ENCODE data around the gene CORO6. TPM values are rescaled to one million over a fixed set of nuclear protein-coding genes. Genes with fewer than 3 reads are reported as not detected.

The CORO6 gene
- total RNA-seq, 4 donors from 2014 or later: 12.2 to 37.4 (median 13.9) TPM

GRCh38 chr17:29596811-29597210 is 25.9 kb downstream of the CORO6 start:
- WGBS, 2 donors (ENCODE audit: low coverage in 1 of 2): 75% methylated on average over 7 of the region's 9 CpGs; no CpG with 5 or more reads in 1 of the 2 donors
- intact Hi-C loops (cut with DNase I; ENCODE audit: low total_unique reads) (no loop called here), in situ Hi-C loops (cut with MboI; ENCODE audit: low pct_ligation_motif_present in 1 of 4, low pct_unique_long_range_greater_than_20kb in 1 of 4, low sequenced_read_pairs in 3 of 4) (no loop called here)
- DNase-seq: no peak
- H3K27me3 ChIP-seq: no peaks in the 10 kb centered on the region
- TF ChIP-seq POLR2A (IDR thresholded peaks at IDR 0.05) (no peak), POLR2AphosphoS5 (IDR thresholded peaks at IDR 0.05) (no peak), EP300 (IDR thresholded peaks at IDR 0.05; ENCODE audit: low read depth) (no peak)
- TF ChIP-seq, protein P1, sequence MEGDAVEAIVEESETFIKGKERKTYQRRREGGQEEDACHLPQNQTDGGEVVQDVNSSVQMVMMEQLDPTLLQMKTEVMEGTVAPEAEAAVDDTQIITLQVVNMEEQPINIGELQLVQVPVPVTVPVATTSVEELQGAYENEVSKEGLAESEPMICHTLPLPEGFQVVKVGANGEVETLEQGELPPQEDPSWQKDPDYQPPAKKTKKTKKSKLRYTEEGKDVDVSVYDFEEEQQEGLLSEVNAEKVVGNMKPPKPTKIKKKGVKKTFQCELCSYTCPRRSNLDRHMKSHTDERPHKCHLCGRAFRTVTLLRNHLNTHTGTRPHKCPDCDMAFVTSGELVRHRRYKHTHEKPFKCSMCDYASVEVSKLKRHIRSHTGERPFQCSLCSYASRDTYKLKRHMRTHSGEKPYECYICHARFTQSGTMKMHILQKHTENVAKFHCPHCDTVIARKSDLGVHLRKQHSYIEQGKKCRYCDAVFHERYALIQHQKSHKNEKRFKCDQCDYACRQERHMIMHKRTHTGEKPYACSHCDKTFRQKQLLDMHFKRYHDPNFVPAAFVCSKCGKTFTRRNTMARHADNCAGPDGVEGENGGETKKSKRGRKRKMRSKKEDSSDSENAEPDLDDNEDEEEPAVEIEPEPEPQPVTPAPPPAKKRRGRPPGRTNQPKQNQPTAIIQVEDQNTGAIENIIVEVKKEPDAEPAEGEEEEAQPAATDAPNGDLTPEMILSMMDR (IDR thresholded peaks at IDR 0.05): no peak
- H3K36me3 ChIP-seq: no peaks in the 10 kb centered on the region
- no peaks in the 10 kb centered on the region for H3K9me3 ChIP-seq
- no peak overlapping the region for H3K27ac ChIP-seq
- H3K4me3 ChIP-seq: no peak overlapping the region
- H3K4me1 ChIP-seq: peaks cover 13 to 24% (median 20%) of the 10 kb centered on the region in 4 donors

GRCh38 chr17:29595943-29596774 is 26.6 kb downstream of the CORO6 start:
- H3K36me3 ChIP-seq: no peaks in the 10 kb centered on the region
- TF ChIP-seq POLR2A (IDR thresholded peaks at IDR 0.05): no peak
- TF ChIP-seq, protein P1 (IDR thresholded peaks at IDR 0.05): no peak
- no peak for TF ChIP-seq EP300 (IDR thresholded peaks at IDR 0.05; ENCODE audit: low read depth)
- TF ChIP-seq POLR2AphosphoS5 (IDR thresholded peaks at IDR 0.05): no peak
- intact Hi-C loops (cut with DNase I; ENCODE audit: low total_unique reads): no loop called here
- no peak for DNase-seq
- no peaks in the 10 kb centered on the region for H3K27me3 ChIP-seq
- H3K9me3 ChIP-seq: no peaks in the 10 kb centered on the region
- no peak overlapping the region for H3K27ac ChIP-seq
- no peak overlapping the region for H3K4me3 ChIP-seq
- H3K4me1 ChIP-seq: peaks cover 17 to 30% (median 26%) of the 10 kb centered on the region in 4 donors
- 78% methylated on average over 12 of the region's 12 CpGs; no CpG with 5 or more reads in 1 of the 2 donors for WGBS, 2 donors (ENCODE audit: low coverage in 1 of 2)
- in situ Hi-C loops (cut with MboI; ENCODE audit: low pct_ligation_motif_present in 1 of 4, low pct_unique_long_range_greater_than_20kb in 1 of 4, low sequenced_read_pairs in 3 of 4): no loop called here

DNA sequence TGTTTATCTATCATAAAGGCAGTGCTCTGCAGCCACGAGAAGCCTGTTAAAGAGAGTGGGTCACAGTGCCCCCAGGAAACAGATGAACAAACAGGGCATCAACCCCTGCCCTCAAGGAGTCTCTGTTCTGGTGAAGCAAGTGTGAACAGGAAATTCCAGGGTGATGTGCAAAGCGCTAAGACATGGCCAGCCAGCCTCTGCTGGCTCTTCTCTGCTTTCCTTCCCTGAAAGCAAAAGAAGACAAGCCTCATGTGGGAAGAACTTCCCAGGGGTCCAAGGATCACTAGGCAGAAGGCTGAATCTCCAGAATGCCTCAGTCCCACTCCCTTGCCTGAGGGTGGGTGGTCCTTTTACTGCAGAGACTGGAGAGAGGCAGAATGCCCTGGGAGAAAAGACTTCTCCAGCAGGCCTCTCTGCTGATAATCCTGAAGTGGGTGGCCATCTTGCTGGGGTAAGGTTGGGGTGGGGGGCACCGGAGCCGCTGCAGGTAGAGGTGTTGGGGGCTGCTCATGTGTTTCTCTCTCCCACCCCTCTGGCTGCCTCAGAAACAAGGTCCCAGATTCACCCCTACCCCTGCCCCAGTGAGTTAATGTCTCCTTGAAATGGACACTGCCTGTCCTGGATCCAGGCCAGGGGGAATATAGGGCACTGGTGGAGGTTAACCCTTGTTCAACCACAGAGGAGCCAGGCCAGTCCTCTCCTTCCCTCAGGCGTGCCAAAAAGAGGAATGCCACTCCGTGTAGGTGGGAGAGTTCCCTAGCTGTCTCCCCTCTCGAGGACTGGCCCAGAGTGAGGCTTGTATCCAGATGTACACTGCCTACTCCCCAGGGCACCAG is 27.4 kb downstream of the CORO6 start:
- TF ChIP-seq, protein P1 (IDR thresholded peaks at IDR 0.05): no peak
- TF ChIP-seq POLR2AphosphoS5 (IDR thresholded peaks at IDR 0.05) (no peak), EP300 (IDR thresholded peaks at IDR 0.05; ENCODE audit: low read depth) (no peak), POLR2A (IDR thresholded peaks at IDR 0.05) (no peak)
- Histone ChIP-seq H3K4me1 (peaks cover 25 to 38% (median 34%) of the 10 kb centered on the region in 4 donors), H3K4me3 (no peak overlapping the region), H3K27ac (no peak overlapping the region), H3K9me3 (no peaks in the 10 kb centered on the region), H3K27me3 (no peaks in the 10 kb centered on the region), H3K36me3 (no peaks in the 10 kb centered on the region)
- DNase-seq: no peak
- intact Hi-C loops (cut with DNase I; ENCODE audit: low total_unique reads) (no loop called here), in situ Hi-C loops (cut with MboI; ENCODE audit: low pct_ligation_motif_present in 1 of 4, low pct_unique_long_range_greater_than_20kb in 1 of 4, low sequenced_read_pairs in 3 of 4) (no loop called here)
- WGBS, 2 donors (ENCODE audit: low coverage in 1 of 2): 82% methylated on average over 7 of the region's 7 CpGs; no CpG with 5 or more reads in 1 of the 2 donors

DNA sequence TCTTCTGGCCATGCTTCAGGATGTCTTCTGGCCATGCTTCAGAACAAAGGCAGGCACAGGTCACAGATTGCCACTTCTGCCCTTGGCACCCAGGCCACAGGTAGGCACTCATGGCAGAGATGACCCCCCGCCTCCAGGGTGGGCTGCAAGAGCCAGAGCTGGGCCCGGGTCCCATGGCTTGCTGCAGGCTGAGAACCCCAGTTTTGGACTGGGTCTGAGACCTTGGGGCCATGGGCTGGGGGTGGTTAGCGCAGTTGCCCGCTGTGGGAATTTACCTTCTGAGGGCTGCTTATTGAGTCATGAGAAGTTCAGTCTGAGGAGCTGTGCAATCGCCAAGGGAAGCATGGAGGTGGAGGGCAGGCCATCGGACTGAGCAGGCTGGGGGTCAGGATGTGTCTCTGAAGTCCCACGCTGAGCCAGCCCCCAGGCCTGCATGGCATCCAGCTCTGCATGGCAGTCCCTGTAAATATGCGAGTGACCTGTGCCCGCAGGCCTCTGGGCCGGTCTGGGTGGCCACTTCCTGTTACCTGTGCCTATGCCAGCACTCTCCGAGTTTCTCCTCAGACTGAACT is 28.1 kb downstream of the CORO6 start:
- no peaks in the 10 kb centered on the region for H3K36me3 ChIP-seq
- no peaks in the 10 kb centered on the region for H3K27me3 ChIP-seq
- intact Hi-C loops (cut with DNase I; ENCODE audit: low total_unique reads): no loop called here
- in situ Hi-C loops (cut with MboI; ENCODE audit: low pct_ligation_motif_present in 1 of 4, low pct_unique_long_range_greater_than_20kb in 1 of 4, low sequenced_read_pairs in 3 of 4): no loop called here
- WGBS, 2 donors (ENCODE audit: low coverage in 1 of 2): 90% methylated on average over 11 of the region's 11 CpGs; no CpG with 5 or more reads in 1 of the 2 donors
- H3K4me3 ChIP-seq: peak overlapping the region in 1 of 4 donors; percentile 72
- TF ChIP-seq POLR2A (IDR thresholded peaks at IDR 0.05) (no peak), EP300 (IDR thresholded peaks at IDR 0.05; ENCODE audit: low read depth) (no peak), POLR2AphosphoS5 (IDR thresholded peaks at IDR 0.05) (no peak)
- TF ChIP-seq, protein P1 (IDR thresholded peaks at IDR 0.05): no peak
- H3K4me1 ChIP-seq: peaks cover 31 to 45% (median 41%) of the 10 kb centered on the region in 4 donors
- H3K9me3 ChIP-seq: no peaks in the 10 kb centered on the region
- no peak overlapping the region for H3K27ac ChIP-seq
- DNase-seq: peak; percentile 7

All from transverse colon (tissue), 4 donors.